ENCODE data around the gene INF2. TPM values are rescaled to one million over a fixed set of nuclear protein-coding genes. Genes with fewer than 3 reads are reported as not detected.

INF2 gene
- polyA plus RNA-seq, 1 donor (not counting 4 experiments of a cell fraction or from before 2014, with no cell fraction given), result 22.6 TPM

DNA sequence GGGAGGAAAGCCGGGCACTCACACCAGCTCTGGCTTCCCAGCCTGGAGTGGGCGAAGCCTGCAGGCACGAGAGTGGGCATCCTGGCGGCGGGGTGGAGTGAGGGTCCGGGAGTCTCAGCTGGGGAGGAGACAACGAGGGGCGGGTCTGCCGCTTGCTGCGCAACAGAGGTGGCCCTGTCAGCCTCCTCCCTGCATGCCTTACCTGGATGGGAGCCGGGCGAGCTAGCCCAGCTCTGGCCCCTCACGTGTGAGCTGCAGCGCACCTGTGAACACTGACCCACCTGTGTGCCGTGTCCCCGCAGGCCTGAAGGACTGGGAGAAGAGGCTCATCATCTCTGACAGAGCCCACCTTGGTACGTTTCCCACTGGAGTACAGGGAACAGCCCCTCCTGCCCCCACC lies 49.6 kb downstream of the INF2 start:
- Histone ChIP-seq H3K79me2 (ENCODE audit: control insufficient read depth, insufficient read depth, low read length) (no peaks in the 10 kb centered on the region), H3K4me1 (ENCODE audit: control insufficient read depth, extremely low read depth, insufficient read depth, low read length) (peaks cover 15% of the 10 kb centered on the region), H3K9me1 (ENCODE audit: control insufficient read depth, extremely low read depth, insufficient read depth, low read length) (no peaks in the 10 kb centered on the region), H4K20me1 (ENCODE audit: control insufficient read depth, extremely low read depth, insufficient read depth, low read length) (no peaks in the 10 kb centered on the region), H3K9me3 (ENCODE audit: control insufficient read depth, low read depth, low read length) (no peaks in the 10 kb centered on the region), H3K9ac (ENCODE audit: control insufficient read depth, extremely low read depth, insufficient read depth, low read length) (no peak overlapping the region), H3K27ac (ENCODE audit: control insufficient read depth, insufficient read depth, low read length) (no peak overlapping the region), H3K27me3 (ENCODE audit: control insufficient read depth, extremely low read depth, insufficient read depth, low read length) (no peaks in the 10 kb centered on the region), H3K36me3 (ENCODE audit: control insufficient read depth in 2 of 2, extremely low read depth in 1 of 2, insufficient read depth in 2 of 2, low read length in 2 of 2) (no peaks in the 10 kb centered on the region), H3K4me3 (ENCODE audit: control insufficient read depth in 2 of 3, extremely low read depth in 1 of 3, insufficient read depth in 2 of 3, low read depth in 1 of 3, low read length in 3 of 3) (no peak overlapping the region), H2AFZ (ENCODE audit: control insufficient read depth, low read length) (no peak overlapping the region), H3K4me2 (ENCODE audit: control insufficient read depth, extremely low read depth, insufficient read depth, low read depth, low read length) (no peak overlapping the region)
- FAIRE-seq (no peak), DNase-seq (ENCODE audit: low read depth, low spot score) (no peak)
- TF ChIP-seq EZH2 (IDR thresholded peaks at IDR 0.05; ENCODE audit: low read length), result no peak
- TF ChIP-seq, protein P1, sequence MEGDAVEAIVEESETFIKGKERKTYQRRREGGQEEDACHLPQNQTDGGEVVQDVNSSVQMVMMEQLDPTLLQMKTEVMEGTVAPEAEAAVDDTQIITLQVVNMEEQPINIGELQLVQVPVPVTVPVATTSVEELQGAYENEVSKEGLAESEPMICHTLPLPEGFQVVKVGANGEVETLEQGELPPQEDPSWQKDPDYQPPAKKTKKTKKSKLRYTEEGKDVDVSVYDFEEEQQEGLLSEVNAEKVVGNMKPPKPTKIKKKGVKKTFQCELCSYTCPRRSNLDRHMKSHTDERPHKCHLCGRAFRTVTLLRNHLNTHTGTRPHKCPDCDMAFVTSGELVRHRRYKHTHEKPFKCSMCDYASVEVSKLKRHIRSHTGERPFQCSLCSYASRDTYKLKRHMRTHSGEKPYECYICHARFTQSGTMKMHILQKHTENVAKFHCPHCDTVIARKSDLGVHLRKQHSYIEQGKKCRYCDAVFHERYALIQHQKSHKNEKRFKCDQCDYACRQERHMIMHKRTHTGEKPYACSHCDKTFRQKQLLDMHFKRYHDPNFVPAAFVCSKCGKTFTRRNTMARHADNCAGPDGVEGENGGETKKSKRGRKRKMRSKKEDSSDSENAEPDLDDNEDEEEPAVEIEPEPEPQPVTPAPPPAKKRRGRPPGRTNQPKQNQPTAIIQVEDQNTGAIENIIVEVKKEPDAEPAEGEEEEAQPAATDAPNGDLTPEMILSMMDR (optimal IDR thresholded peaks at IDR 0.05 in 1 of 3, IDR thresholded peaks at IDR 0.05 in 1 of 3, conservative IDR thresholded peaks at IDR 0.05 in 1 of 3; ENCODE audit: extremely low read depth in 1 of 3, insufficient read depth in 2 of 3, low read length in 3 of 3), result no peak
- dilution Hi-C loops (cut with MboI; ENCODE audit: extremely low pct_ligation_motif_present, low sequenced_read_pairs), result no loop called here

DNA sequence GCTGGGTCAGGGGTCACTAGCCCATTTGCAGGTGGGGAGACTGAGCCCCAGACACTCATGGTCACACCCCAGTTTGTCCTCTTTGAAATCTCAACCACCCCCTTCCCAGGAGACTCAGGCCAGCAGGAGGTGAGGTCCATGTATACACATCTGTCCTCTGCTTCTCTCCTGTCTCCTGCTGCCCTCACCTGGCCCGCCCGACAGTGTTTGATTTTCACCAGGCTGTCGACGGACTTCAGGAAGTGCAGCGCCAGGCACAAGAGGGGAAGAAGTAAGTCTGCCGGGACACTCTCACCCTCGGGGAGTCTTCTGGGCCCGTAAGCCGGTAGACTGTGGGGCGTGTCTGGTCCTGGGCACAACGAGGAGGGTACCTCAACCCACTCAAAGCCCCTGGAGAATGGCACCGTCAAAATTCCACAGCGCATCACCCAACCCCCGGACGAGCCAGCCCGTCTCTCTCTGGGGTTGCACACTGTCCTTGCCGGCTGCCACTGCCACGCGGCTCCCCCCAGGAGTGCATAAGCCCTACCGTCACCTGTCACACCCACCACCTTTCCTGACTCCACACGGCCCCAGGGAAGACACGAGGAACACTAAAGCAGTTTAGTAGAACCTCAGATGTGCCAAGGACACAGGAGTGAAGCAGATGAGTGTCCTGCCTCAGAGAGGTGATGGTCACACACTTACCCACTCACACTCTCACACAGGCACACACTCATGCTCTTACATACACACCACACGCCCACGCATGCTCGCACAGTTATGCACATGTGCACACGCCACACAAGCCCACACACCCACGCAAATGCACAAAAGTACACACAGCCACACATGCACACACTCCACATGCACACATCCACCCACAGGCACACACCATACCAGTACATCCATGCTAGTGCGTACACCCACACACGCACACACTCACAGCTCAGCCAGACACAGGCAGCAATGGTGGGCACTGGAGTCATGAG lies 50.4 kb downstream of the INF2 start:
- Histone ChIP-seq H4K20me1 (ENCODE audit: control insufficient read depth, extremely low read depth, insufficient read depth, low read length) (no peaks in the 10 kb centered on the region), H3K36me3 (ENCODE audit: control insufficient read depth in 2 of 2, extremely low read depth in 1 of 2, insufficient read depth in 2 of 2, low read length in 2 of 2) (no peaks in the 10 kb centered on the region), H3K9me1 (ENCODE audit: control insufficient read depth, extremely low read depth, insufficient read depth, low read length) (no peaks in the 10 kb centered on the region), H3K4me2 (ENCODE audit: control insufficient read depth, extremely low read depth, insufficient read depth, low read depth, low read length) (no peak overlapping the region), H2AFZ (ENCODE audit: control insufficient read depth, low read length) (no peak overlapping the region), H3K79me2 (ENCODE audit: control insufficient read depth, insufficient read depth, low read length) (no peaks in the 10 kb centered on the region), H3K4me3 (ENCODE audit: control insufficient read depth in 2 of 3, extremely low read depth in 1 of 3, insufficient read depth in 2 of 3, low read depth in 1 of 3, low read length in 3 of 3) (no peak overlapping the region), H3K9me3 (ENCODE audit: control insufficient read depth, low read depth, low read length) (no peaks in the 10 kb centered on the region), H3K27ac (ENCODE audit: control insufficient read depth, insufficient read depth, low read length) (no peak overlapping the region), H3K4me1 (ENCODE audit: control insufficient read depth, extremely low read depth, insufficient read depth, low read length) (peaks cover 15% of the 10 kb centered on the region), H3K9ac (ENCODE audit: control insufficient read depth, extremely low read depth, insufficient read depth, low read length) (no peak overlapping the region), H3K27me3 (ENCODE audit: control insufficient read depth, extremely low read depth, insufficient read depth, low read length) (no peaks in the 10 kb centered on the region)
- TF ChIP-seq, protein P1 (optimal IDR thresholded peaks at IDR 0.05 in 1 of 3, IDR thresholded peaks at IDR 0.05 in 1 of 3, conservative IDR thresholded peaks at IDR 0.05 in 1 of 3; ENCODE audit: extremely low read depth in 1 of 3, insufficient read depth in 2 of 3, low read length in 3 of 3), result peak in 1 of 3 experiments; percentile 29
- TF ChIP-seq EZH2 (IDR thresholded peaks at IDR 0.05; ENCODE audit: low read length), result no peak
- FAIRE-seq (no peak), DNase-seq (ENCODE audit: low read depth, low spot score) (no peak)
- dilution Hi-C loops (cut with MboI; ENCODE audit: extremely low pct_ligation_motif_present, low sequenced_read_pairs), result no loop called here

Data from keratinocyte (primary cell).